HL-60/S4 (cell line): ENCODE results near the gene BCL2L2.
"Not testable (repeated sequence)": the region's sequence is repeated elsewhere in the genome, so short reads cannot be mapped to it uniquely, and the experiment has no call there.

ENCODE experiments used
- in situ Hi-C: fragments of 300-500 bp; cut with MboI; formaldehyde crosslinking; loops from 2 replicates; pipeline ENCODE4 v1.14.3; 2022; ENCODE audit warnings: low sequenced_read_pairs

The BCL2L2 gene

GRCh38 chr14:23322568-23323517 is 16.2 kb downstream of the BCL2L2 start:
- in situ Hi-C loops = no loop called here

- in situ Hi-C loops = no loop called here
Measured at GRCh38 chr14:23323838-23324454, 17.3 kb downstream of the BCL2L2 start.

DNA sequence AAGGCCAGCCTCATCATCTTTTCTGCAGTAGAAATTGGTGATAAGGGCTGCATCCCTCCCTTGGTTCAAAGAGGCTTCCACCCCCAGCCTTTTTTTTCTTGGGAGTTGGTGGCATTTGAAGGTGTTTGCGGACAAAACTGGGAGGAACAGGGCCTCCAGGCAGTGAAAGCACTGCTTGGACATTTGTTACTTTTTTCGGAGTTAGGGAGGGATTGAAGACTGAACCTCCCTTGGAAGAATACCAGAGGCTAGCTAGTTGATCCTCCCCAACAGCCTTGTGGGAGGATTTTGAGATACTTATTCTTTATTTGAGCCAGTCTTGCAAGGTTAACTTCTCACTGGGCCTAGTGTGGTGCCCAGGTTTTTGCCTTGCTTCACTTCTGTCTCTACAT is 17.8 kb downstream of the BCL2L2 start:
- in situ Hi-C loops = no loop called here

DNA sequence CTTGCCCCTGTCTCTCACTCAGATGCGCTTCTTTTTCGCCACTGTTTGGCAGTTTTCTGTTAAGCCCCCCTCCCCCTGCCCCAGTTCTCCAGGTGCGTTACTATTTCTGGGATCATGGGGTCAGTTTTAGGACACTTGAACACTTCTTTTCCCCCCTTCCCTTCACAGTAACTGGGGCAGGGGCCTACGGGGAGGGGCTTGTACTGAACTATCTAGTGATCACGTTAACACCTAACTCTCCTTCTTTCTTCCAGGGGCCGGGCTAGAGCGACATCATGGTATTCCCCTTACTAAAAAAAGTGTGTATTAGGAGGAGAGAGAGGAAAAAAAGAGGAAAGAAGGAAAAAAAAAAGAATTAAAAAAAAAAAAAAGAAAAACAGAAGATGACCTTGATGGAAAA is 18.4 kb downstream of the BCL2L2 start:
- in situ Hi-C loops = no loop called here

GRCh38 chr14:23325746-23326145 is 19.1 kb downstream of the BCL2L2 start:
- in situ Hi-C loops = not testable (repeated sequence)

DNA sequence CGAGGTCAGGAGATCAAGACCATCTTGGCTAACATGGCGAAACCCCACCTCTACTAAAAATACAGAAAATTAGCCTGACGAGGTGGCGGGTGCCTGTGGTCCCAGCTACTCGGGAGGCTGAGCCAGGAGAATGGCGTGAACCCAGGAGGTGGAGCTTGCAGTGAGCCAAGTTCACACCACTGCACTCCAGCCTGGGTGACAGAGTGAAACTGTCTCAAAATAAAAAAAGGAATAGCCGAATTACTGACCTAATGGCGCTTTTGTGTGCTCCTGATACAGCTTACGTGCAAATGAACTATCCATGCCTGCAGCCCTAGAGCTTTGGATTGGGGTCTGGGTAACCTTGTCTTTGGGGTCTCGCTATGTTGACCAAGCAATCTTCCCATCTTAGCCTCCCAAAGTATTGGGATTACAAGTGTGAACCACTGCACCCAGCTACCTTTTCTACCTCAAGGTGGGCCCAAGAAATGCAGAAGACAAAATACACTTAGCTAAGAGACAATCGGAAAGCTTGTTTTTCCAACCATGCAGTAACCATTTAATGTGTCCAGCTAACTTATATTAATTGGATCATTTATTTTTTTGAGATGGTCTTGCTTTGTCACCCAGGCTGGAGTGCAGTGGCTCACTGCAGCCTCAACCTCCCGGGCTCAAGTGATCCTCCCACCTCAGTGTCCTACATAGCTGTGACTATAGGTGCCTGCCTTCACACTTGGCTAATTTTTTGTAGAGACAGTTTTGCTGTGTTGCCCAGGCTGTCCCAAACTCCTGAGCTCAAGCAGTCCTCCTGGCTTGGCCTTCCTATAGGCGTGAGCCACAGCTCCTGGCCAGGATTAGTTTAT is 20.1 kb downstream of the BCL2L2 start:
- in situ Hi-C loops = no loop called here

DNA sequence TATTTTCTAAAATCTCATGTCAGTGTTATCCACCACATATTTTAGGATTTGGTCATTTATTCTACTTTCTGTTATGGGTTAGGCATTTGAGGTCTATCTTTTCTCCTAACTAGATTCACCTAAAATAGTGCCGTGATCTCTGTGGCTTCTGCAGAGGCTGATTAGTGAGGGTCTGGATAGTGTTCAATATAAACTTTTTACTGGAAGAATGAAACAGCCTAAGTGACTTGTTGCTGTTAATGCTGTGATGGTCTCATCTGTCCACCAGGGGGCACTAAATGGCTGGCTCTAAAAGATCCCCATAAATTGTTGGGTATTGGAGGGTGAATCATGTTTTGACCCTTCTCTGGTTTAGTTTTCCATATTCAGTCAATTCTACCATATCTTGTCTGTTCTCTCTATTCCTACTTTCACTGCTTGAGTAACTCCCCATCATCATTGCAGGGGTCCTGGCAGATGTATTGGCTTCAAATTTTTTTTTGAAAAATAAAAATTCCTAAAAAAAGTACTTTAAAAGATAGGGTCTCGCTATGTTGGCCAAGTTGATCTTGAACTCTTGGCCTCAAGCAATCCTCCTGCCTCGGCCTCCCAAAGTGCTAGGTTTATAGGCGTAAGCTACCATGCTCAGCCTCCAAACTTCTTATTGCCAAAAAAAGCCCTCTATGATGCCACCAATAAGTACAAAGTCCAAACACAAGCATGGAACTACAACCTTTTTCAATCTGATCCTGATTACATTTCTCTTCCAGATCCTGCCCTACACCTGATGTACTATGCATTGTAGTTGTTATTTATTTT is 21.5 kb downstream of the BCL2L2 start:
- in situ Hi-C loops = no loop called here

GRCh38 chr14:23335623-23336022 is 29.0 kb downstream of the BCL2L2 start:
- in situ Hi-C loops = no loop called here

DNA sequence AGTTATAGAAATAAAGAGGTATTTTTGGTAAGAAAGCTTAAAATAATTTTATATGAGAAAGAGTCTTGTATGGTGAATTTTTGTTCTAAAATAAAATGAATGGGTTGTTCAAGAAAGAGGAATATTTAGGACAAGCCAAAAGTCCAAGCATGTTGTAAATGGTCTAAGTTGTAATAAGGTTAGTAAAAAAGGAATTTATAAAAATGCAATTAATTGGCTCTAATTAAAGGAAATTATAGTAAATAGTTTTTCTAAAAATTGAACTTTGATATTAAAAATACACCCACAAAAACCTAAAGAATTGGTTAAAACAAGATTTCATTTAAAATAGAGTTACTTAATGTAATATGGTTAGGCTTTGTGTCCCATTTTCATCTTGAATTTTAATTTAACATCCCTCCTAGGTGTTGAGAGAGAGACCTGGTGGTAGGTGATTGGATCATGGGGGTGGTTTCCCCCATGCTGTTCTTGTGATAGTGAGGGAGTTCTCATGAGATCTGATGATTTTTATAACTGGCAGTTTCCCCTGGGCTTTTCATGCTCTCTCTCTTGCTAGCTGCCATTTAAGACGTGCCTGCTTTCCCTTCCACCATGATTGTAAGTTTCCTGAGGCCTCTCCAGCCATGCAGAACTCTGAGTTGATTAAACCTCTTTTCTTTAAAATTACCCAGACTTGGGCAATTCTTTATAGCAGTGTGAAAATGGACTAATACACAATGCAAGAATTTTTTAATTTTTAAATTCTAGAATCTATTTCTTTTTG is 33.1 kb downstream of the BCL2L2 start:
- in situ Hi-C loops = no loop called here

- in situ Hi-C loops = no loop called here
Measured at GRCh38 chr14:23344481-23344880, 37.8 kb downstream of the BCL2L2 start.

DNA sequence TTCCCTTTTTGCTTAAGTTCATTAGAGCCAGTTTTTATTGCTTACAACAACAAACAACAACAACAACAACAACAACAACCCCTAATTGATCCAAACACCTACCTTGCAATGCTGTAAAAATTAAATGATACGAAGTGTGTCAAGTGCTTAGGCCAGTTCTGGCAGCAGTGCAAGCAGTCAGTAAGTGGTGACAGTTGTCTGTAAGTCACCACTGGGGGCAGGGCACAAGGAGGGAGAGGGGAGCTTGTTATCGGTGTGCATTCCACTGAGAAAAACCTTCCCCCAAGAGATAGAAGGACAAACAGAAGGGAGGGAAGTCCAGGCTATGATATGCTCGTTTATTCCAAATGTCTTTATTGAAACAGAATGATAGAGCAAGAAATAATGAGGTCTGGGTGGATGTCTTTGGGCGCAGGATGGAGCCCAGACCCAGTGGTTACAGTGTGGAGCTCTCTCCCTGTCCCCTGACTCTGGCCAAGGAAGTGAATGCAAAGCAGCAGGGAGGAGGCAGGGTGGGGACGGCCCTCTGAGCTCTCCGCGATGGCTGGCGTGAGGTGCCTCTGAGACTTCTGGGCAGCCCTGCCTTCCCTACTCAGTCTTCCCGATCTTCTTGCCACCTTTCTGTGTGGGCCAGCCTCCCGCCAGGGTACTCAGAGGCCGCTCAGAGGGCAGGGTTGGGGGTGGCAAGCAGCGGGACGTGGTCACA is 39.5 kb downstream of the BCL2L2 start:
- in situ Hi-C loops = no loop called here

- in situ Hi-C loops = no loop called here
Measured at GRCh38 chr14:23346693-23347405, 40.2 kb downstream of the BCL2L2 start.

DNA sequence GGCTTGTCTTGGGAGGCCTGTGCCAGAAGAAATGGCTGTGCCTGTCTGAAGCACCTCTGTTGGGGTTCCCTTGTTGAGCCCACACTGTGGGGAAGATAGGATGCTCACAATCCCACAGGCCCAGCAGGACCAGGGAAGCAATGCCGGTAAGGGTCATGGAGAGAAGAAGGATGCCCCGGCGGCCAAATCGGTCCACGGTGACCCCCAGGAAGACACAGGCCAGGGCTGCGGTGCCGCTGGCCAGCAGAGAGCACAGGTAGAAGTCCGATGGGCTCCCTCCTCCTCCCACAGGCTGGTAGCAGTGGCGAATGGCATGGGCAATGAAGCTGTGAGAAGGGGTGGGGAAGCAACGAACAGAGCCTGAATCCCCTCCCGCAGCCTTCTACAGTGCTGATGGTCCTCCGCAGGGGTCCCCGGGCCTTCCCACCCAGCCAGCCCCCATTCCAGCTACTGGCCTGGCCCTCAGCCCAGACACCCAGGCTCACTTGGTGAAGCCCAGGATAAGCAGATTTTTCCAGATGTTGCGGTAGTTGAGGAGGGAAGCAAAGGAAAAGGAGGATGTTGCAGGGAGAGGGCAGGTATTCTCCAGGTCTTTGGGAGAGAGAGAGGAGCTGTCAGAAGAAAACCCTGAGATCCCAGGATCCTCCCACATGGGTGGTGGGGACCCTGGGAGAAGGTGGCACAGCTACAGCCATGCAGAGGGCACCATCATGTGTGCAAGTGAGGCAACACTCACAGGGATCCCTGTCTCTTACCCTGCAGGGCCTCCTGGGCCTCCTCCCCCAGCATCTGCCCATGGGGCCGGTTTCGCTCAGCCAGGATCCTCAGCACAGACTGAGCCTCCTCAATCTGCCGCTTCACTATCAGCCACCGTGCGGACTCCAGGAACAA is 41.0 kb downstream of the BCL2L2 start:
- in situ Hi-C loops = no loop called here

GRCh38 chr14:23348297-23348655 is 41.6 kb downstream of the BCL2L2 start:
- in situ Hi-C loops = no loop called here

DNA sequence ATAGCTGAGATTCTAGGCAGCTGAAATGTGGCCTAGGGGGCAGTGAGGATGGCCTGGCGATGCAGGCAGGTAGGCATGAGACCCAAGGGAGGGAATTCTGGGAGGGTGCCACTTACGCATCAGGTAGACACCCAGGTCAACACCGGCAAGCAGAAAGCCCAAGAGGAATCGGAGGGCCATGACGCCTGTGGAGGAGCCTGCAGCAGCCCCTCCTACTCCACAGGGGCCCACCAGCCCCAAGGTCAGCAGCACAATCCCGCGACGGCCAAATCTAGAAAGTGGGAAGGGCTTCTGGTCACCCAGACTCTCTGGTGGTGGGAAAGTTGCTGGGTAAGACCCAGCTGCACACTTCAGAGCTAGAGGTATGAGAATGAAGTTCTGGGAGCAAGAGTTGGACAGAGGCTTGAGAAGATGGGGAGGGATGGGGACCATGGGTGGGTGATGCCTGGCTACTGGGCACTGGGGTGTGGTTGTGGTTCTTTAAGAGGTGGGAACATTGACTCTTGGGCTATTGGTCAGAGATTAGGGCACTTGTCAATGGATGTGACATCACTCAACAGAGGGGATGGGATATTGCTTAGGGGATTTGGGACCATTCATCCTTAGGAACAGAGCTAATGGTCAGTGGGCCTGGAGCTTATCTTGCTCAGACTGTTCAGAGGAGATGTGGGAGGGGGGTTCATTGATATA is 42.7 kb downstream of the BCL2L2 start:
- in situ Hi-C loops = no loop called here

DNA sequence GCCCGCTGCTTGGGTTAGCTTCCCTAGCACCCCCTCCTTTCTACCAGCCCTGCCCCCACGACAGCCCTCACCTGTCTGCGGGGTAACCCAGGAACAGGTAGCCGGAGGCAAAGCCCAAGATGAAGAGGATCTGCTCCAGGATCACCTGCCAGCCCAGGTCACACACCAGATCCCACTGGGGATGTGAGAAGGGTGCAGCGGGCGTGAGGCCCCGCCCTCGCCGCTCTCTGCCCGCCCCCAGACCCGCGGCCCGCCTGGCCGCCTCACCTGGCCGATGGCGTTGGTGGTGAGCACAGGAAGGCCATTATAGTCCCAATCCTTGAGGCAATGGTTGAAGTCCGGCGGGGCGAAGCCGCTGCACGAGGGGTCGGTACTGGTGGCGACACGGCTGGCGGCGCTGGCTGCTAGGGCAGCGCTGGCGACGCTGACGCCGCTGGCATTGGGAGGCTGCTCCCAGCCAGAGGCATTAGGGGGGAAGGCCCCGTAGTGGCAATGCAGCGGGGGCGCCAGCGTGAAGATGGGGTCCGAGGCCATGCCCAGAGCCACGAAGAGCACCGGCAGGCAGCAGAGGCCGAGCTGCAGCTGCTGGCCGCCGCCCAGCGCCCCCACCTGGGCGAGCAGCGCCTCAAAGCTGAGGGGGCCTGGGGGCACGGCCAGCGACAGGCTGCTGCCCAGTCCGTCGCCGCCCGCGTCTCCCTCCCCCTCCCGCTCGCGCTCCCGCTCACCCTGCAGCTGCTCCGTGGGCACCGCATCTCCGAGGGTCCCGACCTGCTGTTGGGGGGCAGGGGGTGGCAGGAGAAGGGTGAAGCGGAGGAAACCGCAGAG is 45.3 kb downstream of the BCL2L2 start:
- in situ Hi-C loops = no loop called here
